Measurements from ENCODE around the gene EFCAB12.
"Not testable (repeated sequence)": the region's sequence is repeated elsewhere in the genome, so short reads cannot be mapped to it uniquely, and the experiment has no call there.

EFCAB12 gene

GRCh38 chr3:129421236-129421883 is 7.1 kb downstream of the EFCAB12 start:
- DNase-seq (ENCODE audit: low spot score) = no peak

GRCh38 chr3:129419476-129419875 is 9.0 kb downstream of the EFCAB12 start:
- DNase-seq (ENCODE audit: low spot score) = no peak

DNA sequence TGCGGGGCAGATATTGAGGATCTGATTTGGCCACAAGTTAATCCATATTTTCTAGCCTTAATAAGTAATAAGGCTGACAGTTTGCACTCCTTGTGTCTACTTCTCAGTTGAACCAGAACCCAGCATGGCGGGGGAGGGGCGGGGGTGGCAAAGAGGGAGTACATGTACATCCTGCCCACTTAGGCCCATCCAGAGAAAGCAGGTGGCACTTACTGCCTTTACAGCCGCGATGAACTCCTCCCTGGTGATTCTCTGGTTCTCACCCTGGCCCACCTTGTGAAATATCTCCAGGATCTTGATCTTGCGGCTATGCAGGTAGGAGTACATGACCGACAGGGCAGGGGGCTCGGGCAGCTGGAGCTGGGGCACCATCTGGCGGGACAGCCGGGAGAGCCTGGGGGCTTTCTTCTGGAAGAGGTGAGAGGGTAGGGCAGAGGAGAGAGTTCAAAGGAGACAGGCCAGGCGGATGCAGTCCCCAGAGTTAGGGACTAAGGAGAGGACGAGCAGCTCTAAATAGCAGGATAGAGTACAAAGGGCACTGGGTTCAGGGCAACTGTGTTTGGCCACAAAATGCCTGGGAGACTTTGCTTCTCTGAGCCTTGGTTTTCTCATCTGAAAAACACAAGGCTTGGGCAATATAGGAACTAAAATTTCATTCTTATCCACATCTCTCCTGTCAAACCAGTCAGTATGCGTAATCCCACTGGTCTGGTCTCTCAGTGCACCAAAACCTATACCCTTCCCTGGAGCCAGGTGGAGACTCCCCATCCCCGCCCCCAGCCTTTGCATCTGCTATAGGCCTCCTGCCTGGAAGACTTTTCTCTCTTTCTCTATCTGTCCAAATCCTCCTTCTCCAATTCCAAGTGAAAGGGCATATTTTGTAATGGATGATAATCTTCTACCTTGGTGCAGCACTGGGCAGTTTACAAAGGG is 10.1 kb downstream of the EFCAB12 start:
- no peak for DNase-seq (ENCODE audit: low spot score)

- peak; percentile 38 for DNase-seq (ENCODE audit: low spot score)
Measured at GRCh38 chr3:129417326-129417725, 11.1 kb downstream of the EFCAB12 start.

GRCh38 chr3:129416415-129416814 is 12.0 kb downstream of the EFCAB12 start:
- no peak for DNase-seq (ENCODE audit: low spot score)

DNA sequence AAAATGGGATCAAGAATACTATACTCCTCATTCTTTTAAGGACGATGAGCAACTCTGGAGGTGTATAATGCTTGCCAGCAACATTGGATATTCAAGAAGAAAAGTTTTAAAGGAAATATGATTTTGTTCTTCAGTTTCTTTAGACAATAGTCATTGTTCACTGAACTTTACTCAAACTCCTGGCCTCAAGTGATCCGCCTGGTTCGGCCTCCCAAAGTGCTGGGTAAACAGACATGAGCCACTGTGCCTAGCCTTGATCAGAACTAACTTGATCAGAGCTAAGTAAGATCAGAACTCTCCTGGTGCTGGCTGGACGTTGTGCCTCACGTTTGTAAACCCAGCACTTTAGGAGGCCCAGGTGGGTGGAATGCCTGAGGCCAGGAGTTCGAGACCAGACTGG is 12.6 kb downstream of the EFCAB12 start:
- DNase-seq (ENCODE audit: low spot score) = no peak

DNA sequence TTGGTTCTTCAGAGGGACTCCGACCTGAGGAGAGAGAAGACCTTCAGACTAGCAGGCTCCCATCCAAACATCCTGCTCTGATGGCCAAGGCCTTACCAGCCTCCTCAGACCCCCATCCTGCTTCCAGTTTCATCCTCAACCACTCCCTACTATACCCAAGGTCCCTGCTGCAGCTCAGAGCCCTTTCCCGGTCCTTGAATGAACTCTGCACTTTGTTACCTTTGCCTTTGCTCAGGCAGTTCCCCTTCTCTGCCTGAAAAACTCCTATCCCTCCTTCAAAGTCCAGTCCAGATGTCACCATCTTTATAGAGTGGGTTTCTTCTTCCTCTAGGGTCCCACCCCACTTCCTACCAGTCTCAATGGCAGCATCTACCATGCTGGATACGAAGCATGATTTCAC is 13.1 kb downstream of the EFCAB12 start:
- DNase-seq (ENCODE audit: low spot score) = no peak

- DNase-seq (ENCODE audit: low spot score) = peak; percentile 25
Measured at GRCh38 chr3:129413687-129414506, 14.5 kb downstream of the EFCAB12 start.

DNA sequence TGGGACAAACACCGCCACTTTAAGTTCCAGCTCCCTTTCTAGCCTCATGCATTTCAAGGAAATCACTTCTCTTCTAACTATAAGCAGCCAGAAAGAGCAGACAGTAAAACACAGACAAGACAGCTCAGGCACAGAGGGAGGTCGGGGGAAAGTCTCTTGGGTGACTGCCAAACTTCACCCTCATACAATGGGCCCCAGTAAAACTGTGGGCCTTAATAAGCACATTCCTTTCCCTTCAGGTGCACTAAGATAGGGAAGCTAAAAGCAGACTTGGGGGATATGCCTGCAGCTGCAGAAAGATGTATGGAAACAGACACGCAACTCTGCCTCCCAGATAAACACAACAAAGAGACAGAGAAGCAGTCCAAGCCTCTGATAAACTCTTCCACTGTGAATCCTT is 15.2 kb downstream of the EFCAB12 start:
- not testable (repeated sequence) for DNase-seq (ENCODE audit: low spot score)

DNA sequence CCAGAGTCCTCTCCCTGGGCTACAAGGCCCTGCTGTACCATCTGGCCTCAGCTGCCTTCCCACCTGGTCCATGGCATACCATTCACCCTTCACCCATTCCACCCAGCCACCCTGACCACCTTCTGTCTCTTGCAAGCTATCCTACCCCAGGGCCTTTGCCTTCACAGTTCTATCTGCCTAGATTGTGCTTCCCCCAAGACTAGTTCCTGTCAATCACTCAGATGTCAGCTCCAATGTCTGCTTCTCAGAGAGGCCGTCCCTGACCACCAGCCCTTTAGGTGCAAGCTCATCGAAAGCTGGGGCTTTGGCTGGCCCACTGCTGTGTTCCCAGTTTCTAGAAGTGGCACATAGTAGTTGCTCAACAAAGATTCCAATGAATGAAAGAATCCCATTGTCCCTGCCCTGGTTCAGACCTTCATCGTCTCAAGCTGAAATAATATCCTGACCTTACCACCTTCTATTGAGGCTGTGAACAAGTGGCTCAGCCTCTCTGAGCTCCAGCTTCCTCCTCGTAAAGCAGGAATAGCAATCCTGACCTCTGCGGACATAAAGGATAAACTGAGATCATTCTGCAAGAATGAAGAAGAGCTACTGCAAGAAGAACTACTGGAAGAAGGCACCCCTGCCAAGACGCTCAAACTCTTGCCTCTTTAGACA is 15.8 kb downstream of the EFCAB12 start:
- DNase-seq (ENCODE audit: low spot score) = no peak

DNA sequence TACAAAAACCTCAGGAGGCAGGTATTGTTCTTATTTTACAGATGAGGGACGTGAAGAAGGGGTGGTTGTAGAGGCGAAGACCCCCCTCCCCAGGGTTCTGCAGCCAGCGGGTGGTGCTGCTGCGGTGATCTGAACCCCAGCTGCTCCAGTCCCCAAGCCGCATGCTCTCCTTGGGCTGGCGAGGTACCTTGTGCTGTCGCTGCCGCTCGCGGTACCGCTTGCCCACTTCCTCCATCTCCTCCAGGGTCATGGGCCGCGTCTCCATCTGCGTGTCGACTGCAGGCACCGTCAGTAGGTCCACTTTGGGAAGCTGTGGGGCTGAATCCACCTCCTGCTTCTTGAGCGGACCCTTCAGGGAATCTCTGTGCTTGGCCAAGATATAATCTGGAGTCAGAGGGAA is 17.5 kb downstream of the EFCAB12 start:
- DNase-seq (ENCODE audit: low spot score) = no peak

DNA sequence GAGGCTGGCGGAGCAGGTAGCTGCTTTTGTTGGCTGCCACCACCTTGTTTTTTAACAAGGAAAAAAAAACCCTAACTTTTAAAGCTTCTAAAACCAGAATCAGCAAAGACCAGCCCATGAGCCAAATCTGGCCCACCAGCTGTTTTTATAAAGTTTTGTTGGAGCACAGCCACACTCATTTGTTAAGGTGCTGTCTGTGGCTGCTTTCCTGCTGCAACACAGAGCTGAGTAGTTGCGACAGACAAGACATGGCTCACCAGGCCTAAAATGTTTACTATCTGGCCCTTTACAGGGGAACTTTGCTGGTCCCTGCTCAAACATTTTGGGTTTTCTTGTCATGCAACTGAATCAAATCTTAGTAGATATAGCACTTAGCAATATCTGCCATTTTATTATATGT is 18.9 kb downstream of the EFCAB12 start:
- DNase-seq (ENCODE audit: low spot score) = no peak

DNA sequence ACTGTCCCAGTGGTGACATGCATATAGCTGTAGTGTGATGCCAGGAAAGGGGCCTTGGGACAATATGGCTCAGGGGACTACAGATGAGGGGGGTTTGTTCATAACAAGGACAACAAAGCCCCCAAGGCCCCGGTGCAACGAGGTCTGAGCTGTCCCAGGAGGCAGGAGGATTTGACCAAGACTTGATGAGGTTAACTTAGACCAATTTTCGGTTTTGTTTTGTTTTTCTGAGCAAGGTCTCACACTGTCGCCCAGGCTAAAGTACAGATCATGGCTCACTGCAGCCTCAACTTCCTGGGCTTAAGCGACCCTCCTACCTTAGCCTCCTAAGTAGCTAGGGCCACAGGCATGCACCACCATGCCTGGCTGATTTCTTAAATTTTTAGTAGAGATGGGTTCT is 23.8 kb downstream of the EFCAB12 start:
- no peak for DNase-seq (ENCODE audit: low spot score)

- DNase-seq (ENCODE audit: low spot score) = no peak
Measured at GRCh38 chr3:129404130-129404529, 24.3 kb downstream of the EFCAB12 start.

GRCh38 chr3:129403450-129403849 is 25.0 kb downstream of the EFCAB12 start:
- no peak for DNase-seq (ENCODE audit: low spot score)

DNA sequence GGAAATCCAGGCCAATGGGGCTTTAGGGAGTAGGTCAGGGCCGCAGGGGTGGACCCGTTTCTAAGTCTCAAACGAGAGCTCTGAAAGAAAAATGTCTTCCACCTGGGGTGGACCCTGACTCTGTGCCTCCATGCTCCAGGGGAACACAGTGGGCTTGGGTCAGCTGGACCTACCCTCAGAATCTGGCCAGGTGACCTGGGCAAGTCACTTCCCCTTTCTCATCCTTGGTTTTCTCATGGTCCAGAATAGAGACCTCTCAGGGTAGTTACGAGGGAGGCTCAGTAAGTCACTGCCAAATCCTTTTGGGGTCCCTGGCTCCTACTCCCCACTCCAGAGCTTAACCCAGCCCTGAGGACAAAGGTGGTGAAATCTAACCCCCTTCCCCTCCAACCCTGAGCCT is 25.8 kb downstream of the EFCAB12 start:
- no peak for DNase-seq (ENCODE audit: low spot score)

- DNase-seq (ENCODE audit: low spot score) = no peak
Measured at GRCh38 chr3:129402210-129402609, 26.2 kb downstream of the EFCAB12 start.

DNA sequence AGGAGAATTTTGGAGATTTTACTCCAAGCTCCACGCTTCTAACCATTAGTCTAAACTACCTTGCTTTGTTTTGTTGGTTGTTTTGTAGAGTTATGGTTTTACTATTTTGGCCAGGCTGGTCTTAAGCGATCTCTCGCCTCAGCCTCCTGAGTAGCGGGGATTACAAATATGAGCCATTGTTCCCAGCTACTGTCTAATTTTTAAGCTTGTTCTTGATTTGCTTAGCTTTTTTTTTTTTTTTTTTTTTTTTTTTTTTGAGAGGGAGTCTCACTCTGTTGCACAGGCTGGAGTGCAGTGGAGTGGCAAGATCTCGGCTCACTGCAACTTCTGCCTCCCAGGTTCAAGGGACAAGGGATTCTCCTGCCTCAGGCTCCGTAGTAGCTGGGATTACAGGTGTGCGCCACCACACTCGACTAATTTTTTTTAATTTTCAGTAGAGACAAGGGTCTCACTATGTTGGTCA is 28.5 kb downstream of the EFCAB12 start:
- no peak for DNase-seq (ENCODE audit: low spot score)

DNA sequence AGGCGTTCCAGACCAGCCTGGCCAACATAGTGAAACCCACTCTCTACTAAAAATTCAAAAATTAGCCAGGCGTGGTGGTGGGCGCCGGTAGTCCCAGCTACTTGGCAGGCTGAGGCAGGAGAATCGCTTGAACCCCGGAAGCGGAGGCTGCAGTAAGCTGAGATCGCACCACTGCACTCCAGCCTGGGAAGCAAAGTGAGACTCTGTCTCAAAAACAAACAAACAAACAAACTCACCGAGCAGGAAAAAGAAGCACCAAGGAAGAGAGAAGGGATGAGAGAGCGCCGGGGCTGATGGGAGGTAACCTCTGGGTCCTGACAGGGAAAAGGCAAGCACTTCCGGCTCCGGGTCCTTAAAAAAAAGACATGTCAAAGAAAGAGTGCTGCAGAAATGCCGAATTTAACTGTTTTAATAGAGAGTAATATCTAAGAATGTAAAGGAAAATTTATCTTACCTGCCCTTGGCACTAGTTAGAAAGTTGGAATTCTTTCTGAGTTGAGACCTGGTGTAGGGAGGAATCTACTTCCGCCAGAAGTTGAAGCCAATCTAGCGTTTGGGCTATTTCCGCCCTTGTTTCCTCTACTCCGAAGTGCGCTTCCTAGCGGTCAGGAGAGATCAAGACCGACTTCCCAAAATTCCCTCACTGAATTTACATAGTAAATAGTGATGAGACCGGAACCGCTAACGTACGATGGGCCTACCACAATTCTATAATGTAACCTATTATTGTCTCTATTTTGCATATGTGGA is 29.1 kb downstream of the EFCAB12 start:
- peak; percentile 95 for DNase-seq (ENCODE audit: low spot score)

- DNase-seq (ENCODE audit: low spot score) = no peak
Measured at GRCh38 chr3:129398803-129399144, 29.7 kb downstream of the EFCAB12 start.

Data from kidney capillary endothelial cell (primary cell).